Thoracic aorta (tissue), 2 donors: ENCODE results near the gene PRSS48. TPM values are rescaled to one million over a fixed set of nuclear protein-coding genes. Genes with fewer than 3 reads are reported as not detected.

Source experiments
- ATAC-seq: fragments of 150-250 bp; one replicate; pipeline ENCODE4 v1.8.0; 2017; ENCODE audit warnings: low read depth; ENCODE audit not compliant: insufficient number of reproducible peaks, low FRiP score
- DNase-seq: peaks from one replicate; pipeline ENCODE4 v3.0.0-alpha.2; 2020; ENCODE audit warnings: low spot score
- H3K27ac ChIP-seq, 2 donors: fragments of 200-600 bp; sonication (generic); 1 replicate in 1 of 2; 2 replicates in 1 of 2; pipeline ENCODE4 v1.5.1; 2016; ENCODE audit warnings: mild to moderate bottlenecking in 2 of 2, moderate library complexity in 2 of 2
- H3K27me3 ChIP-seq: fragments of 200-600 bp; sonication (generic); replicated peaks from 2 replicates; pipeline ENCODE4 v1.6.0; 2016; ENCODE audit warnings: mild to moderate bottlenecking; ENCODE audit not compliant: insufficient read depth
- H3K36me3 ChIP-seq: fragments of 200-600 bp; sonication (generic); one replicate; pipeline ENCODE4 v1.5.1; 2016
- H3K4me1 ChIP-seq, 2 donors: fragments of 200-600 bp; sonication (generic); 1 replicate in 1 of 2; 2 replicates in 1 of 2; pipeline versions ENCODE4 v1.5.1 to v1.6.0; 2016; ENCODE audit warnings: low read depth in 2 of 2, mild to moderate bottlenecking in 1 of 2; ENCODE audit not compliant: control insufficient read depth in 1 of 2
- H3K4me3 ChIP-seq: fragments of 200-600 bp; sonication (generic); 2 replicates; pipeline ENCODE4 v1.5.1; 2016; ENCODE audit warnings: mild to moderate bottlenecking
- H3K9me3 ChIP-seq: fragments of 200-600 bp; sonication (generic); 2 replicates; pipeline ENCODE4 v1.5.1; 2016
- CTCF ChIP-seq: fragments of 200-600 bp; sonication (generic); IDR thresholded peaks from one replicate; pipeline ENCODE4 v1.5.1; 2019; ENCODE audit warnings: antibody characterized with exemption
- total RNA-seq, 2 donors: library from RNA; depleted of rRNA; stranded (reverse); fragments of >200 nt; gene quantifications; one replicate each; pipeline versions ENCODE4 v1.1.0 to v1.2.3, GENCODE V29; 2016

PRSS48 gene
- total RNA-seq, 2 donors from 2014 or later: not detected

GRCh38 chr4:151242305-151242704 is 34.7 kb upstream of the PRSS48 start:
- DNase-seq: no peak
- peaks cover 0 to 8% of the 10 kb centered on the region in 2 donors for H3K4me1 ChIP-seq
- TF ChIP-seq CTCF: no peak
- no peaks in the 10 kb centered on the region for H3K9me3 ChIP-seq
- ATAC-seq: no peak
- no peak overlapping the region for H3K4me3 ChIP-seq
- no peak overlapping the region for H3K27ac ChIP-seq
- H3K27me3 ChIP-seq: no peaks in the 10 kb centered on the region
- H3K36me3 ChIP-seq: no peaks in the 10 kb centered on the region

GRCh38 chr4:151246742-151247141 is 30.2 kb upstream of the PRSS48 start:
- Histone ChIP-seq H3K4me1 (peaks cover 0 to 9% of the 10 kb centered on the region in 2 donors), H3K9me3 (no peaks in the 10 kb centered on the region), H3K27ac (no peak overlapping the region), H3K4me3 (no peak overlapping the region), H3K27me3 (no peaks in the 10 kb centered on the region), H3K36me3 (no peaks in the 10 kb centered on the region)
- ATAC-seq (no peak), DNase-seq (no peak)
- TF ChIP-seq CTCF: no peak

GRCh38 chr4:151247395-151247794 is 29.6 kb upstream of the PRSS48 start:
- Histone ChIP-seq H3K27ac (no peak overlapping the region), H3K4me1 (peaks cover 0 to 15% of the 10 kb centered on the region in 2 donors), H3K4me3 (no peak overlapping the region), H3K27me3 (no peaks in the 10 kb centered on the region), H3K36me3 (no peaks in the 10 kb centered on the region), H3K9me3 (no peaks in the 10 kb centered on the region)
- DNase-seq (no peak), ATAC-seq (no peak)
- no peak for TF ChIP-seq CTCF

- Histone ChIP-seq H3K36me3 (no peaks in the 10 kb centered on the region), H3K4me1 (peaks cover 0 to 14% of the 10 kb centered on the region in 2 donors), H3K9me3 (no peaks in the 10 kb centered on the region), H3K27me3 (no peaks in the 10 kb centered on the region), H3K4me3 (no peak overlapping the region), H3K27ac (no peak overlapping the region)
- ATAC-seq: no peak
- no peak for DNase-seq
- TF ChIP-seq CTCF: no peak
Observed at GRCh38 chr4:151248519-151248918, 28.4 kb upstream of the PRSS48 start.

GRCh38 chr4:151250706-151251105 is 26.3 kb upstream of the PRSS48 start:
- ATAC-seq: no peak
- peaks cover 0 to 7% of the 10 kb centered on the region in 2 donors for H3K4me1 ChIP-seq

More at GRCh38 chr4:151250706-151251105, 26.3 kb upstream of the PRSS48 start:
- no peaks in the 10 kb centered on the region for H3K9me3 ChIP-seq
- no peak overlapping the region for H3K27ac ChIP-seq
- H3K36me3 ChIP-seq: no peaks in the 10 kb centered on the region
- H3K27me3 ChIP-seq: no peaks in the 10 kb centered on the region
- no peak for DNase-seq
- no peak overlapping the region for H3K4me3 ChIP-seq
- TF ChIP-seq CTCF: no peak
